Uterus (tissue), 2 donors: ENCODE data around the gene LRP1B.

Source experiments
- POLR2A ChIP-seq, 2 donors: fragments of 450-650 bp; IDR thresholded peaks; one replicate each; pipeline ENCODE4 v1.6.1; 2016; ENCODE audit warnings: antibody characterized with exemption in 2 of 2, mild to moderate bottlenecking in 1 of 2, moderate library complexity in 1 of 2
- TF ChIP-seq, protein P1 (sequence below), 4 experiments: fragments of 200-600 bp in 2 of 4; fragments of 450-650 bp in 2 of 4; sonication (generic) in 2 of 4; IDR thresholded peaks; one replicate each; pipeline ENCODE4 v1.5.1; 2016 to 2019; ENCODE audit warnings: antibody characterized with exemption in 4 of 4, mild to moderate bottlenecking in 2 of 4, moderate library complexity in 1 of 4

DNA sequence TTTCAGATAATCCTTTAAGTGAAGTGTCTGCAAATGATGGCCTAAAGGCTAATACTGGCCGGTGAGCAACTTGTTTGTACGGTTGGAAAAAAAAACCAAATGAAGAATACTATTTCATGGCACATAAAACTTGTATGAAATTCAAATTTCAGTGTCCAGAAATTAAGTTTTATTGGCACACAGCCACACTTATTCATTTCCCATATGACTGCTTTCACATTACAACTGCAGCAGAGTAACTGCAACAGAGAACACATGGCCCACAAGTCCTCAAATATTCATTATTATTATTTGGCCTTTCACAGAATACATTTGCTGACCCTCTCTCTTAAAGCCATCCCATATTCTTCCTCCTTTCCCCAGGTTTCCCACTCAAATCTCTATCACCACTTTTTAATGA lies 1268.6 kb downstream of the LRP1B start:
- TF ChIP-seq, protein P1, sequence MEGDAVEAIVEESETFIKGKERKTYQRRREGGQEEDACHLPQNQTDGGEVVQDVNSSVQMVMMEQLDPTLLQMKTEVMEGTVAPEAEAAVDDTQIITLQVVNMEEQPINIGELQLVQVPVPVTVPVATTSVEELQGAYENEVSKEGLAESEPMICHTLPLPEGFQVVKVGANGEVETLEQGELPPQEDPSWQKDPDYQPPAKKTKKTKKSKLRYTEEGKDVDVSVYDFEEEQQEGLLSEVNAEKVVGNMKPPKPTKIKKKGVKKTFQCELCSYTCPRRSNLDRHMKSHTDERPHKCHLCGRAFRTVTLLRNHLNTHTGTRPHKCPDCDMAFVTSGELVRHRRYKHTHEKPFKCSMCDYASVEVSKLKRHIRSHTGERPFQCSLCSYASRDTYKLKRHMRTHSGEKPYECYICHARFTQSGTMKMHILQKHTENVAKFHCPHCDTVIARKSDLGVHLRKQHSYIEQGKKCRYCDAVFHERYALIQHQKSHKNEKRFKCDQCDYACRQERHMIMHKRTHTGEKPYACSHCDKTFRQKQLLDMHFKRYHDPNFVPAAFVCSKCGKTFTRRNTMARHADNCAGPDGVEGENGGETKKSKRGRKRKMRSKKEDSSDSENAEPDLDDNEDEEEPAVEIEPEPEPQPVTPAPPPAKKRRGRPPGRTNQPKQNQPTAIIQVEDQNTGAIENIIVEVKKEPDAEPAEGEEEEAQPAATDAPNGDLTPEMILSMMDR (IDR thresholded peaks at IDR 0.05) = no peak
- TF ChIP-seq POLR2A (IDR thresholded peaks at IDR 0.05) = no peak
